Smooth muscle cell (in vitro differentiated cells): ENCODE results near the gene PAGE2. TPM values are rescaled to one million over a fixed set of nuclear protein-coding genes. Genes with fewer than 3 reads are reported as not detected.
A peak's percentile ranks its signal among the peaks of the same experiment; 100 is the strongest.
"Not testable (repeated sequence)": the region's sequence is repeated elsewhere in the genome, so short reads cannot be mapped to it uniquely, and the experiment has no call there.

Source experiments
- DNase-seq: peaks from one replicate; lab custom pipeline; 2025; ENCODE audit not compliant: unreplicated experiment; lab: John Stamatoyannopoulos, UW
- H2AFZ ChIP-seq: fragments of 200-600 bp; sonication (generic); 2 replicates; pipeline ENCODE4 v1.6.0; 2016; ENCODE audit warnings: antibody characterized with exemption, low read depth, mild to moderate bottlenecking
- H3F3A ChIP-seq: fragments of 200-600 bp; sonication (generic); 2 replicates; pipeline ENCODE4 v1.6.0; 2017; ENCODE audit warnings: antibody characterized with exemption, low read depth
- H3K27ac ChIP-seq: fragments of 200-600 bp; sonication (generic); 2 replicates; pipeline ENCODE4 v1.5.1; 2016; ENCODE audit warnings: low read depth, mild to moderate bottlenecking
- H3K27me3 ChIP-seq: fragments of 200-600 bp; sonication (generic); 2 replicates; pipeline ENCODE4 v1.6.1; 2016; ENCODE audit warnings: low read depth, mild to moderate bottlenecking
- H3K36me3 ChIP-seq: fragments of 200-600 bp; sonication (generic); 2 replicates; pipeline ENCODE4 v1.5.1; 2016; ENCODE audit warnings: low read depth
- H3K4me1 ChIP-seq: fragments of 200-600 bp; sonication (generic); 2 replicates; pipeline ENCODE4 v1.5.1; 2016; ENCODE audit warnings: low read depth
- H3K4me2 ChIP-seq: fragments of 200-600 bp; sonication (generic); 2 replicates; pipeline ENCODE4 v1.6.0; 2016; ENCODE audit warnings: mild to moderate bottlenecking
- H3K4me3 ChIP-seq: fragments of 200-600 bp; sonication (generic); 2 replicates; pipeline ENCODE4 v1.5.1; 2016; ENCODE audit warnings: mild to moderate bottlenecking
- H3K79me2 ChIP-seq: fragments of 200-600 bp; sonication (generic); 2 replicates; pipeline ENCODE4 v1.6.0; 2016; ENCODE audit warnings: low read depth, mild to moderate bottlenecking
- H3K9ac ChIP-seq: fragments of 200-600 bp; sonication (generic); 2 replicates; pipeline ENCODE4 v1.6.0; 2016; ENCODE audit warnings: low read depth
- H3K9me3 ChIP-seq: fragments of 200-600 bp; sonication (generic); replicated peaks from 2 replicates; pipeline ENCODE4 v1.5.1; 2016; ENCODE audit warnings: low read depth
- H4K20me1 ChIP-seq: fragments of 200-600 bp; sonication (generic); 2 replicates; pipeline ENCODE4 v1.6.0; 2016; ENCODE audit warnings: low read depth
- WGBS: methylation state at CpG from one replicate; pipeline ENCODE4 v1.1.7; 2016; ENCODE audit warnings: low lambda C conversion rate; 5-methylcytosine and 5-hydroxymethylcytosine counted together
- polyA plus RNA-seq: library from polyadenylated mRNA; unstranded; fragments of >200 nt; fragmentation: Nextera tagmentation; extraction: Ambion mirVana; gene quantifications from 2 replicates; pipeline ENCODE4 v1.2.1, GENCODE V29; 2016
- total RNA-seq: library from RNA; depleted of rRNA; stranded (reverse); fragments of >200 nt; gene quantifications from 2 replicates; pipeline ENCODE4 v1.2.3, GENCODE V29; 2014
- TF ChIP-seq, protein P1 (sequence below): fragments of 200-600 bp; sonication (generic); IDR thresholded peaks from 2 replicates; pipeline ENCODE4 v1.5.1; 2017; ENCODE audit warnings: borderline replicate concordance, mild to moderate bottlenecking, antibody characterized with exemption; ENCODE audit not compliant: insufficient read depth, poor library complexity, severe bottlenecking

Gene PAGE2
- total and polyA plus RNA-seq, 2 experiments from 2014 or later = not detected

DNA sequence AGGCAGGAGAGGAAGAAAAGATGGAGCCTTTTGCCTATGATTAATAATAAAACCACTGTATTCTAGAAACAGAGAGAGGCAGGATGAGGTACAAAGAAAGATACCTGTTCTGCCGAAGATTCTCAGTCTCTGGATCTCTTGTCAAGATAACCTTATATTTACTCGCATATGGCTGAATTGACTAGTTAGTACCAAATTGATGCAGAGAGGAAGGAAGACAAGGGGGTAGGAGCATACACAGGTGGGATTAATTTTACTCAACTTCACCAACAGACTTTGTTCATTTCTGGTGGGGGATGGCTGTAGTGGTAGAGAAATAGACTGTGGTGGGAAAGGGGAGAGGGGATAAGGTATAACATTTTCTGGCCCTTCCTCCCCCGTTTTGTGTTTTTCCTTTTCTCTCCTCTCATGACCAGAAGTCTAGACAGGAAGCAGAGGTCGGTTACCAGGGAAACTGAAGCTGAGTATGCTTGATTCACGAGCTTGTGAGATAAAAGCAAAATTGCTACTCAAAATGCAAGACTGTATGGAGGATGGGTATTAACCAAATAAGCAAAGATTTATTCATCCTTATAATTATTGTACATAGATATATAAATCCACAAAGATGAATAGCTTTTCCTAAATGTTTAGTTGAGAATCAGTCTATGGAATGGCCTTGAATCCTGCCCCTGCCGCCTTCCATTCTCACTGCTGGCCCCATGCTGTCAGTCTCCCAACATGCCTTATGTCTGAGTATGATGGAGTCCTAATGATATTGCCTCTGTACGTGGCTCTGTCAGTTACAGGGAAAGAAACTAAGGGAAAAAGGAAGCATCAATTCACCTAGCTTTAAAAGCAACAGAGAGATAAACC, 31.8 kb upstream of the PAGE2 start:
- DNase-seq = no peak
- Histone ChIP-seq H3K4me2 (peak overlapping the region; percentile 75), H3K27ac (peak overlapping the region; percentile 88), H3K9ac (peak overlapping the region; percentile 82), H3F3A (no peaks in the 10 kb centered on the region), H3K4me1 (no peaks in the 10 kb centered on the region), H4K20me1 (no peaks in the 10 kb centered on the region), H3K79me2 (no peaks in the 10 kb centered on the region), H2AFZ (peak overlapping the region; percentile 89), H3K36me3 (no peaks in the 10 kb centered on the region), H3K27me3 (no peaks in the 10 kb centered on the region), H3K4me3 (peak overlapping the region; percentile 20), H3K9me3 (no peaks in the 10 kb centered on the region)
- TF ChIP-seq, protein P1, sequence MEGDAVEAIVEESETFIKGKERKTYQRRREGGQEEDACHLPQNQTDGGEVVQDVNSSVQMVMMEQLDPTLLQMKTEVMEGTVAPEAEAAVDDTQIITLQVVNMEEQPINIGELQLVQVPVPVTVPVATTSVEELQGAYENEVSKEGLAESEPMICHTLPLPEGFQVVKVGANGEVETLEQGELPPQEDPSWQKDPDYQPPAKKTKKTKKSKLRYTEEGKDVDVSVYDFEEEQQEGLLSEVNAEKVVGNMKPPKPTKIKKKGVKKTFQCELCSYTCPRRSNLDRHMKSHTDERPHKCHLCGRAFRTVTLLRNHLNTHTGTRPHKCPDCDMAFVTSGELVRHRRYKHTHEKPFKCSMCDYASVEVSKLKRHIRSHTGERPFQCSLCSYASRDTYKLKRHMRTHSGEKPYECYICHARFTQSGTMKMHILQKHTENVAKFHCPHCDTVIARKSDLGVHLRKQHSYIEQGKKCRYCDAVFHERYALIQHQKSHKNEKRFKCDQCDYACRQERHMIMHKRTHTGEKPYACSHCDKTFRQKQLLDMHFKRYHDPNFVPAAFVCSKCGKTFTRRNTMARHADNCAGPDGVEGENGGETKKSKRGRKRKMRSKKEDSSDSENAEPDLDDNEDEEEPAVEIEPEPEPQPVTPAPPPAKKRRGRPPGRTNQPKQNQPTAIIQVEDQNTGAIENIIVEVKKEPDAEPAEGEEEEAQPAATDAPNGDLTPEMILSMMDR = no peak
- WGBS = 49% methylated on average over 7 of the region's 7 CpGs

DNA sequence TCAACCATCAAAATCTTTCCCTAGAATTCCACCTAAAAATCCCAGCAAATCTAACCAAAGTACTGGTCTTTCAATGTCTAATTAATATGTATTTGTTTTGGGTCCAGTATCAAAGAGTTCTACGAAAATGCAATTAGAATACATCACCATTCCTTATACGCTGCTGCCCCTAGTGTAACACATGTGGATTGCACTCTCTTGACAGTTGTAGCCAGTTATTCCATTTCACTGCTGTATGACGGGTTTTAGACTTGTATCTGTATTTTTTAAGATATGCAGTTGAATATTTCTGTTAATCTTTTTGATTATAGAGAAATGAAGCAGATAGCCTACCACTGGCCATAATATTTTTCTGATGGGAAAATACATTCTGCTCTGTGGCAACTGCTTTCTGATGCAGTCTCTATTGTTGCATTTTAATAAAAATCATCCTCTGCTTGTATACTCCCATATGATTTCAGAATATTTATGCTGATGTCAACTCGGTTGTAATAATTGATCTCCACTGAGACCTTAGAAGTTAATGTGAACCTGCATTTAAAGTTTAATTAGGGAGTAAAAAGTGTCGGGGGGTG, 31.1 kb upstream of the PAGE2 start:
- Histone ChIP-seq H3K4me2 (peak overlapping the region; percentile 75), H3K27ac (peak overlapping the region; percentile 88), H3K27me3 (no peaks in the 10 kb centered on the region), H3F3A (no peaks in the 10 kb centered on the region), H3K9me3 (no peaks in the 10 kb centered on the region), H4K20me1 (no peaks in the 10 kb centered on the region), H3K36me3 (no peaks in the 10 kb centered on the region), H3K4me3 (peak overlapping the region; percentile 20), H3K79me2 (no peaks in the 10 kb centered on the region), H3K4me1 (no peaks in the 10 kb centered on the region), H3K9ac (peak overlapping the region; percentile 82), H2AFZ (peak overlapping the region; percentile 89)
- DNase-seq = no peak
- 34% methylated on average over 5 of the region's 5 CpGs for WGBS
- TF ChIP-seq, protein P1 = peak; percentile 75

DNA sequence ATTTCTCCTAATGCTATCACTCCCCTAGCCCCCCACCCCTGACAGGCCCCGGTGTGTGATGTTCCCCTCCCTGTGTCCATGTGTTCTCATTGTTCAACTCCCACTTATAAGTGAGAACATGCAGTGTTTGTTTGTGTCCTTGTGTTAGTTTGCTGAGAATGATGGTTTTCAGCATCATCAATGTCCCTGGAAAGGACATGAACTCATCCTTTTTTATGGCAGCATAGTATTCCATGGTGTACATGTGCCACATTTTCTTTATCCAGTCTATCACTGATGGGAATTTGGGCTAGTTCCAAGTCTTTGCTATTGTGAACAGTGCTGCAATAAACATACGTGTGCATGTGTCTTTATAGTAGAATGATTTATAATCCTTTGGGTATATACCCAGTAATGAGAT, 21.6 kb upstream of the PAGE2 start:
- H3K79me2 ChIP-seq, H3K27ac ChIP-seq, H3K4me2 ChIP-seq, H2AFZ ChIP-seq, H4K20me1 ChIP-seq, H3K27me3 ChIP-seq, H3K9me3 ChIP-seq, H3F3A ChIP-seq, DNase-seq, H3K4me1 ChIP-seq, H3K4me3 ChIP-seq, H3K9ac ChIP-seq, H3K36me3 ChIP-seq: not testable (repeated sequence)
- 80% methylated on average over 2 of the region's 2 CpGs for WGBS

DNA sequence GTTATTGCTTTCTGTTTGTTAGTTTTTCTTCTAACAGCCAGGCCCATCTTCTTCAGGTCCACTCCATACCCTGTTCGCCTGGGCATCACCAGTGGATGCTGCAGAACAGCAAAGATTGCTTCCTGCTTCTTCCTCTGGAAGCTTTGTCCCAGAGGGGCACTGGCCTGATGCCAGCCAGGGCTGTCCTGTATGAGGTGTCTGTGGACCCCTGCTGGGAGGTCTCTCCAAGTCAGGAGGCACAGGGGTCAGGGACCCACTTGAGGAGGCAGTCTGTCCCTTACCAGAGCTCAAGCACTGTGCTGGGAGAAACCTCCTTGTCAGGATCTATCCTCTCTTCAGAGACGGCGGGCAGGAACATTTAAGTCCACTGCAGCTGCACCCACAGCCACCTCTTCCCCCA, 16.5 kb upstream of the PAGE2 start:
- TF ChIP-seq, protein P1 = no peak
- no peak overlapping the region for H3K27ac ChIP-seq
- no peaks in the 10 kb centered on the region for H3F3A ChIP-seq
- H4K20me1 ChIP-seq = no peaks in the 10 kb centered on the region
- no peak overlapping the region for H3K4me2 ChIP-seq
- H2AFZ ChIP-seq = no peak overlapping the region
- H3K9ac ChIP-seq = no peak overlapping the region
- no peak overlapping the region for H3K4me3 ChIP-seq
- H3K4me1 ChIP-seq = no peaks in the 10 kb centered on the region
- H3K36me3 ChIP-seq = no peaks in the 10 kb centered on the region
- no peaks in the 10 kb centered on the region for H3K27me3 ChIP-seq
- no peak for DNase-seq
- H3K79me2 ChIP-seq = no peaks in the 10 kb centered on the region
- no peaks in the 10 kb centered on the region for H3K9me3 ChIP-seq
- 80% methylated on average over 3 of the region's 3 CpGs for WGBS
